RWPE2 (cell line): ENCODE measurements around the gene USP34.
"Not testable (repeated sequence)": the region's sequence is repeated elsewhere in the genome, so short reads cannot be mapped to it uniquely, and the experiment has no call there.

Source experiments
- ATAC-seq: fragments of 200-7000 bp; cut with Tn5 transposase; 3 replicates; pipeline ENCODE4 v1.9.1; 2021; ENCODE audit warnings: low read depth
- DNase-seq: peaks from one replicate; pipeline ENCODE4 v3.0.0-alpha.2; 2020; ENCODE audit warnings: low spot score
- H3K27ac ChIP-seq: fragments of 450-650 bp; 2 replicates; pipeline ENCODE4 v1.5.1; 2017; ENCODE audit warnings: mild to moderate bottlenecking; ENCODE audit not compliant: poor library complexity, severe bottlenecking
- H3K27me3 ChIP-seq: fragments of 250-450 bp; sonication (Bioruptor Pico); 2 replicates; pipeline ENCODE4 v1.5.1; 2021; ENCODE audit warnings: mild to moderate bottlenecking, moderate library complexity; ENCODE audit not compliant: insufficient read depth, poor library complexity, severe bottlenecking
- H3K36me3 ChIP-seq: fragments of 250-450 bp; sonication (Bioruptor Pico); 2 replicates; pipeline ENCODE4 v1.5.1; 2020; ENCODE audit warnings: low read depth, mild to moderate bottlenecking, moderate library complexity
- H3K4me1 ChIP-seq: fragments of 250-450 bp; sonication (Bioruptor Pico); 2 replicates; pipeline ENCODE4 v1.5.1; 2021; ENCODE audit warnings: mild to moderate bottlenecking, moderate library complexity; ENCODE audit not compliant: insufficient read depth, poor library complexity, severe bottlenecking
- H3K4me3 ChIP-seq: fragments of 250-450 bp; sonication (Bioruptor Pico); 2 replicates; pipeline ENCODE4 v1.5.1; 2021; ENCODE audit warnings: mild to moderate bottlenecking, moderate library complexity; ENCODE audit not compliant: severe bottlenecking
- H3K9me3 ChIP-seq: fragments of 250-450 bp; sonication (Bioruptor Pico); 2 replicates; pipeline ENCODE4 v1.5.1; 2021; ENCODE audit warnings: mild to moderate bottlenecking, moderate library complexity; ENCODE audit not compliant: severe bottlenecking
- TF ChIP-seq, protein P1 (sequence below): fragments of 450-650 bp; IDR thresholded peaks from one replicate; pipeline ENCODE4 v1.5.1; 2017; ENCODE audit warnings: mild to moderate bottlenecking, moderate library complexity; ENCODE audit not compliant: poor library complexity, severe bottlenecking

The USP34 gene

DNA sequence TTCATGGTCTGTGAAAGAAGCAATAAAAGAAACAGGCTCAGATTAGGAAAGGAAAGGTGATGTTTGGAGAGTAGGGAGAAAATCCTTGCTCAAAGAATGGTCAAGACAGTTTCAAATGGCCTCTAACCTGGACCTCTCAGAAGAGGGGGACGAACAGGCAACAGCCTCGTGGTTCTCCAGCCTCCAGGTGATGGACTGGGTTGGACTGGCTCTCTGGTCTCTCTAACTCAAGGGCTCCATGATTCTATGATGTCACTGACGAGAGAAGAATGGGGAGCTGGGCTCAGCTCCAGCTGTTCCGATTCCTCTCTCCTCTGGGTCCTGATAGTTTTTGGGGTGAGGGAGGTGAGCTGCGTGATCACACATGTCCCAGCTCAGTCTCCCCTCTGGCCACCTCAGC lies 309.0 kb downstream of the USP34 start, which contains the start of gene C2orf74:
Gene C2orf74 (plus strand): TSS at position 301 of the 400 bp plus-strand sequence. CDS start 327 bp downstream, outside the sequence.
- Histone ChIP-seq H3K27me3 (no peaks in the 10 kb centered on the region), H3K9me3 (no peaks in the 10 kb centered on the region), H3K27ac (no peak within 1 kb of the TSS), H3K36me3 (peaks cover 75% of the 10 kb centered on the region), H3K4me3 (no peak within 1 kb of the TSS), H3K4me1 (no peaks in the 10 kb centered on the region)
- ATAC-seq (no peak), DNase-seq (no peak)
- TF ChIP-seq, protein P1, sequence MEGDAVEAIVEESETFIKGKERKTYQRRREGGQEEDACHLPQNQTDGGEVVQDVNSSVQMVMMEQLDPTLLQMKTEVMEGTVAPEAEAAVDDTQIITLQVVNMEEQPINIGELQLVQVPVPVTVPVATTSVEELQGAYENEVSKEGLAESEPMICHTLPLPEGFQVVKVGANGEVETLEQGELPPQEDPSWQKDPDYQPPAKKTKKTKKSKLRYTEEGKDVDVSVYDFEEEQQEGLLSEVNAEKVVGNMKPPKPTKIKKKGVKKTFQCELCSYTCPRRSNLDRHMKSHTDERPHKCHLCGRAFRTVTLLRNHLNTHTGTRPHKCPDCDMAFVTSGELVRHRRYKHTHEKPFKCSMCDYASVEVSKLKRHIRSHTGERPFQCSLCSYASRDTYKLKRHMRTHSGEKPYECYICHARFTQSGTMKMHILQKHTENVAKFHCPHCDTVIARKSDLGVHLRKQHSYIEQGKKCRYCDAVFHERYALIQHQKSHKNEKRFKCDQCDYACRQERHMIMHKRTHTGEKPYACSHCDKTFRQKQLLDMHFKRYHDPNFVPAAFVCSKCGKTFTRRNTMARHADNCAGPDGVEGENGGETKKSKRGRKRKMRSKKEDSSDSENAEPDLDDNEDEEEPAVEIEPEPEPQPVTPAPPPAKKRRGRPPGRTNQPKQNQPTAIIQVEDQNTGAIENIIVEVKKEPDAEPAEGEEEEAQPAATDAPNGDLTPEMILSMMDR: no peak

DNA sequence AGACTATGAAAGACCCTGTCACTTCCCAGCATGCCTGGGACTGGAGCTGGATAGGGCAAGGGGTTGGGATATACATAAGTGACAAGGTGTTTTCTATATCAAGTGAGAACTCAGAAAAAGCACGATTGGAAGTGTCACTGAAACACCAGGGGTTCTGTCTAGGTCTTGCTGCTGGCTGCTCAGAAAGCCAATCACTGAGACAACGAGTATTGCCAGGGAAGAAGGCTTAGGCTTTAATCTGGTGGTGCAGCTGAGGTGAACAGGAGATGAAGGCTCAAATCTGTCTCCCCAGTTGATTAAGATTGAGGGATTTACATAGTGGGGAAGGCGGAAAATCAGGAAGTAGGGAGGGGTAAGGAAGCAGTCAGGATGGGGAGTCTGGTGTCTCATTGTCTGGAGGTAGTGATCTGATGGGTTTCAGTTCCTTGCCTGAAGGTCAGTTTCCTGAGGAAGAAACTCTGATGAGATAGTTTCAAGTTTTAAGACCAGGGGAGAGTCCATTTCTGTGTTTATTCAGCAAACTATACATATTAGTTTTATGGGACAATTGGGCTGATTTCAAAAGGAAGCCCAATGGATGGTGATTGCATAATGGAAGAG lies 312.4 kb downstream of the USP34 start:
- H3K4me3 ChIP-seq: no peak overlapping the region
- H3K4me1 ChIP-seq: no peaks in the 10 kb centered on the region
- H3K9me3 ChIP-seq: no peaks in the 10 kb centered on the region
- peaks cover 42% of the 10 kb centered on the region for H3K36me3 ChIP-seq
- TF ChIP-seq, protein P1: no peak
- DNase-seq (no peak), ATAC-seq (no peak)
- no peaks in the 10 kb centered on the region for H3K27me3 ChIP-seq
- no peak overlapping the region for H3K27ac ChIP-seq

GRCh38 chr2:61157371-61158003 lies 313.4 kb downstream of the USP34 start:
- no peaks in the 10 kb centered on the region for H3K4me1 ChIP-seq
- H3K4me3 ChIP-seq: no peak overlapping the region
- no peak overlapping the region for H3K27ac ChIP-seq
- ATAC-seq (no peak), DNase-seq (no peak)
- no peaks in the 10 kb centered on the region for H3K27me3 ChIP-seq
- H3K36me3 ChIP-seq: peaks cover 33% of the 10 kb centered on the region
- no peaks in the 10 kb centered on the region for H3K9me3 ChIP-seq
- TF ChIP-seq, protein P1: no peak

DNA sequence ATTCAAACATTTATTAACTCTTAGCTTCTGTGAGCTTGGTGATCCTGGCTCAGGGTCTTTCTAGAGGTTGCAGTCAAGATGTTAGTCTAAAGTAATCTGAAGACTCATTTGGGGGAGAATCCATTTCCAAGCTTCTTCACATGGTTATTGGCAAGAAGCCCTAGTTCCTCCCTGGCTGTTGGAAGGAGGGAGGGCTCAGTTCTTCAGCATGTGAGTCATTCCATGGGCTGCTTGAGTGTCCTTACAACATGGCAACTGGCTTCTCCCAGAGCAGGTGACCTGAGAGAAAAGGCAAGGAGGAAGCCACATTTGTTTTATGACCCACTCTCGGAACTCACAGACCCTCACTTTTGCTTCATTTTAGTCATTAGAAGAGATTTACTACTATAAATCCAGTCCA lies 319.5 kb downstream of the USP34 start:
- H3K4me3 ChIP-seq: no peak overlapping the region
- no peak for DNase-seq
- TF ChIP-seq, protein P1: no peak
- H3K27me3 ChIP-seq: no peaks in the 10 kb centered on the region
- no peak overlapping the region for H3K27ac ChIP-seq
- no peaks in the 10 kb centered on the region for H3K4me1 ChIP-seq
- H3K36me3 ChIP-seq: peaks cover 36% of the 10 kb centered on the region
- no peaks in the 10 kb centered on the region for H3K9me3 ChIP-seq
- peak; percentile 23; the same call in 1 of the 3 replicates for ATAC-seq

DNA sequence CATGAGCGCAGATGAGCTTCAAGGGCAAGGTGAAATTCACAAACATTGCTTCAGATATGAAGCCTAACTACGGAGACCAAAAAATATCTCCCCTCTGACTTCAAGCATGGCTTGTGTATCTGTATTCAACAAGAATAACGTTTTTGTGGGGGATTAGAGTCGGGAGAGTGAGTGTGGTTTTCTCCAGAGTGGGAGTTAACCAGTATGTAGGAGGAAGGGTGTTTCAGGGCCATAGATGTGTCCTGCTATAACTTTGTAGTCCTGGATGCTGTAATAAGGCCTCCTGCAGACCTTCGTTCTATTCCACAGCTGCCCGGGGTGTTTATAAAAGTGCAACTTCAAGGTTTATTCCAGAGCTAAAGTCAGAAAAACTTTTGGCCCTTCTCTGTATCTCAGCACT lies 321.8 kb downstream of the USP34 start:
- ATAC-seq: no peak
- H3K4me1 ChIP-seq: no peaks in the 10 kb centered on the region

DNA sequence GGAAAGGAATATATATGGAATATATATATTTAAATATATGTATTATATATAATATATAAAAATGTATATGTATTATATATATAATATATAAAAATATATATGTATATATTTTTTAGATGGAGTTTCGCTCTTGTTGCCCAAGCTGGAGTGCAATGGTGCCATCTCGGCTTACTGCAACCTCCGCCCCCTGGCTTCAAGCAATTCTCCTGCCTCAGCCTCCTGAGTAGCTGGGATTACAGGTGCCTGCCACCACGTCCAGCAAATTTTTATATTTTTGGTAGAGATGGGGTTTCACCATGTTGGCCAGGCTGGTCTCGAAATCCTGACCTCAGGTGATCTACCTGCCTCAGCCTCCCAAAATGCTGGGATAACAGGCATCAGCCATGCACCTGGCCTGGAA lies 322.8 kb downstream of the USP34 start:
- H3K36me3 ChIP-seq: peaks cover 45% of the 10 kb centered on the region
- not testable (repeated sequence) for ATAC-seq, H3K4me1 ChIP-seq, H3K4me3 ChIP-seq, H3K9me3 ChIP-seq, H3K27me3 ChIP-seq, DNase-seq, H3K27ac ChIP-seq

More for the DNA sequence above, 321.8 kb downstream of the USP34 start:
- H3K36me3 ChIP-seq: peaks cover 41% of the 10 kb centered on the region
- TF ChIP-seq, protein P1: no peak
- H3K9me3 ChIP-seq: no peaks in the 10 kb centered on the region
- no peak for DNase-seq
- no peak overlapping the region for H3K27ac ChIP-seq
- H3K27me3 ChIP-seq: no peaks in the 10 kb centered on the region
- H3K4me3 ChIP-seq: no peak overlapping the region
